GM23248 (cell line): ENCODE results near the gene LAMA5.

ENCODE experiments used
- EZH2 ChIP-seq: fragments of 200-600 bp; sonication (generic); IDR thresholded peaks from 2 replicates; pipeline ENCODE4 v1.6.1; 2018; ENCODE audit warnings: antibody characterized with exemption, mild to moderate bottlenecking; ENCODE audit not compliant: insufficient read depth, poor library complexity, severe bottlenecking
- EZH2phosphoT487 ChIP-seq: fragments of 200-600 bp; sonication (generic); IDR thresholded peaks from 2 replicates; pipeline ENCODE4 v1.6.1; 2018; ENCODE audit warnings: antibody characterized with exemption, moderate library complexity, mild to moderate bottlenecking, low read depth; ENCODE audit not compliant: insufficient read depth

- TF ChIP-seq EZH2 (no peak), EZH2phosphoT487 (no peak)
Measured at GRCh38 chr20:62346398-62347150, 20.5 kb downstream of the LAMA5 start.
